Upper lobe of left lung (tissue), 4 donors: ENCODE measurements around the gene FUT9.

ENCODE experiments used
- CTCF ChIP-seq, 6 experiments: fragments of 450-650 bp in 4 of 6; fragments of 200-600 bp in 2 of 6; sonication (generic) in 2 of 6; IDR thresholded peaks; one replicate each; pipeline ENCODE4 v1.5.1; 2016 to 2019; ENCODE audit warnings: antibody characterized with exemption in 6 of 6
- EP300 ChIP-seq, 4 donors: sonication (generic); formaldehyde crosslinking; IDR thresholded peaks; one replicate each; pipeline ENCODE4 v1.5.1; 2017; ENCODE audit warnings: antibody characterized with exemption in 4 of 4, control low read depth in 2 of 4
- POLR2A ChIP-seq, 4 donors: fragments of 450-650 bp; IDR thresholded peaks; one replicate each; pipeline ENCODE4 v1.5.1; 2016 to 2017; ENCODE audit warnings: antibody characterized with exemption in 4 of 4, mild to moderate bottlenecking in 2 of 4
- POLR2AphosphoS5 ChIP-seq, 2 donors: sonication (generic); formaldehyde crosslinking; IDR thresholded peaks; one replicate each; pipeline ENCODE4 v1.5.1; 2017; ENCODE audit warnings: antibody characterized with exemption in 2 of 2

GRCh38 chr6:96213784-96214183, 198.0 kb downstream of the FUT9 start:
- TF ChIP-seq CTCF (IDR thresholded peaks at IDR 0.05) (no peak), POLR2AphosphoS5 (IDR thresholded peaks at IDR 0.05) (no peak), EP300 (IDR thresholded peaks at IDR 0.05) (no peak), POLR2A (IDR thresholded peaks at IDR 0.05) (no peak)
